ENCODE data around the gene ERVV-1.

GRCh38 chr19:53057904-53058580 is 44.3 kb downstream of the ERVV-1 start:
- no peak for TF ChIP-seq CTCF (IDR thresholded peaks at IDR 0.05; ENCODE audit: insufficient read depth, low read length)
- TF ChIP-seq SPI1 (IDR thresholded peaks at IDR 0.05; ENCODE audit: borderline replicate concordance, low read depth) = no peak
- no peak for TF ChIP-seq REST (IDR thresholded peaks at IDR 0.05; ENCODE audit: insufficient replicate concordance, low read depth)
